GM18951 (cell line): ENCODE results near the gene KIF3A.

Source experiments
- POLR2A ChIP-seq: IDR thresholded peaks from 4 replicates; pipeline ENCODE4 v1.6.1; 2011; ENCODE audit warnings: mild to moderate bottlenecking; ENCODE audit not compliant: insufficient read length, insufficient read depth; ENCODE audit errors: extremely low read depth
- in situ Hi-C: fragments of 300-500 bp; cut with MboI; formaldehyde crosslinking; loops from one replicate; pipeline ENCODE4 v1.12.0; 2022; ENCODE audit warnings: low sequenced_read_pairs, mixed read lengths, inconsistent platforms; ENCODE audit not compliant: unreplicated experiment

KIF3A gene

DNA sequence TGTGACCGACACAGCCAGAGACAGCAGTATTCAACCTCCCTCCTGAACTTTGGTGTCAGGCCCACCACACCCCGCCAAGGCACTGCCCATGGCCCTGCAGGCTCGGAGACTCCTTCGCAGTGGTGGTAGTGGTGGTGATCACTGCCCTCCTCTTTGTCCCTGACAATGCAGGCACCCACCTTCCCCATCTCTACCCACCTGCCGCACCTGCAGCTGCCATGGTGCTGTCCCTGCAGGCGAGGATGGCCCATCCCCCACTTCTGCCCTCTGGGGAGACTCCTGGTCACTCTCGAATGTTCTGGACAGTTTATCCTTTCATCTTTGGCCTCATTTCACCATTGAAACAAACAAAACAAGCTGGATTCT is 67.9 kb downstream of the KIF3A start:
- in situ Hi-C loops: no loop called here
- no peak for TF ChIP-seq POLR2A

GRCh38 chr5:132668706-132669454 is 68.5 kb downstream of the KIF3A start:
- in situ Hi-C loops: no loop called here
- TF ChIP-seq POLR2A: no peak

DNA sequence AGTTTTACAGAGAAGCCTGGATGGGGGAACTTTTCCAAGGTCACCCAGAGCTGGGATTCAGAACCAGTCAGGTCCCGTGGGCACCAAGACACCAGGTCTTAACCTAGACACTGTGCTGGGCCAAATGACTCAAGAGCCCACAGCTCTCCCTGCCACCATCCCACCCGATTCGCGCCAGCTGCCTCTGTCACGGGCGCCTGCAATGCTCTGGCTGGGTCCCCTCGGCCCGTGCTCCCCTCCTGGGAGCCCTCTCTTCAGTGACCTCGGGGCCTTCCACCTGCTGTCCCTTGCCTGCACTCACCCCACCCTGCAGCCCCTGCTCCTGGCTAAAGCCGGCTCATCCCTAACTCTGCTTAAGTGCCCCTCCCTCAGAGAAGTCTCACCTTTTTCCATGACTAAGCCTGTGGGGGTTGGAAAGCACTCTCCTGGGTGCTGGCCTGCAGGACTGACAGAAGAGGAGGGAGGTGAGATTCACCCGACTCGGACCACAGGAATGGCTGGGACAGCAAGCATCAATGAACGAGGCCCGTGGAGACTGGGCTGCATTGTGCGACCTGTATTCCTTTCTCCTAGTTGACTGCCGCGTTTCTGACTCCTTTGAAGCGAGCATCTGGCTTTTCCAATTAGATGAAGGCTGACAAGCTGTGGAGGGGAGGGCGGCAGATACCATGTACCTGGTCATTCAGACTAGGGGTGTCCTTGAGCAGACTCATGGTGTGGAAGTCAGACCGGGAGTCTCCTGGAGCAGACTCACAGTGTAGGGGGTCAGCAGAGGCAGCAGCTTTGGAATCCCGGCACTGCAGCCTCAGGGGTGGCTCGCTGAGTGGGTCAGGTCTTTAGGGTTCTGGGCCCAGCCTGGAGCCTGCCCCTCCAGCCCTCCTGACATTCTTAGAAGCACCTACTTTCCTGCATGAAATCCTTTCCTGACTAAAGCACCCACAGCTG is 69.3 kb downstream of the KIF3A start:
- TF ChIP-seq POLR2A: no peak
- in situ Hi-C loops: no loop called here

DNA sequence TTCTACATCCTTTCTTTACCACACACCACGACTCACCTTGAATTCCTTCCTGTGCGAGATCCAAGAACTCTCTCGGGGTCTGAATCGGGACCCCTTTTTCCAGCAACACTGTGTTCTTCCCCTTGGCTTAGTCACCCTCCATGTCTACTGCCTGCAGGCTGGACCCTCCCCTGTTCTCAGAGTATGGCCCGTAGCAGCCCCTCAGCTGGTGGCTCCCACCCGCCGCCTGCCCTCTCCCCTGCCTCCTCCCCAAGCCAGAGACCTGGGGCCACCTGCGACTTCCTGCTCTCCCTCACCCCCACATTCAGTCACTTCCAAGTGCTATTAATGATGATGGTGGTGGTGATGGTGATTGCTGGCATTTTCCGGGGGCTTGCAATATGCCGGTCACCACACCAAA is 70.0 kb downstream of the KIF3A start:
- in situ Hi-C loops: no loop called here
- no peak for TF ChIP-seq POLR2A

- in situ Hi-C loops: no loop called here
Measured at GRCh38 chr5:132666310-132667123, 70.8 kb downstream of the KIF3A start.

GRCh38 chr5:132665574-132666080 is 71.7 kb downstream of the KIF3A start:
- no peak for TF ChIP-seq POLR2A
- in situ Hi-C loops: no loop called here

More at GRCh38 chr5:132666310-132667123, 70.8 kb downstream of the KIF3A start:
- TF ChIP-seq POLR2A: no peak

DNA sequence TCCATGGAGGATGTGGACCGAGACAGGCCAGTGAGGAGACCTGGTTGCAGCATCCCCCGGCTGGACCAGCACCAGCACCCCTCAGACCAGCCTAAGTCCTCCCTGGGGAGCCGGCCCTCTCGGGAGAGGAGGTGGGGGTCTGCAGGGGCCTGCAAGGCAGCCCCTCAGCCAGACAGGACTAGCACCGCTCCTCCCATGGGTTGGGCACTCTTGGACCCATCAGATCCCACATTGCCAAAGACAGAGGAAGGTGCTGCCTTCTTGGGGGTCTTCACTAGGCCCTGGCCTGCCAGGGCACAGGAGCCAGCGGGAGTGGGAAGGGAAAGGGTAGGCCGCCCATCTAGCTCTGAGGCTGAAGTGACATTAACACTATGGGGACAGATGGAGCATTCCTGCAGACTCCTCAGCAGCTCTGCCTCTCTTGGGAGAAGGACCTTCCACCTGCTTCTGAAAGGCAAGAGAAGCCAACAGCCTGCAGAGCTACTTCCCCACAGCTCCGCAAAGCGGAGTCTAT is 72.6 kb downstream of the KIF3A start:
- TF ChIP-seq POLR2A: no peak
- in situ Hi-C loops: no loop called here

DNA sequence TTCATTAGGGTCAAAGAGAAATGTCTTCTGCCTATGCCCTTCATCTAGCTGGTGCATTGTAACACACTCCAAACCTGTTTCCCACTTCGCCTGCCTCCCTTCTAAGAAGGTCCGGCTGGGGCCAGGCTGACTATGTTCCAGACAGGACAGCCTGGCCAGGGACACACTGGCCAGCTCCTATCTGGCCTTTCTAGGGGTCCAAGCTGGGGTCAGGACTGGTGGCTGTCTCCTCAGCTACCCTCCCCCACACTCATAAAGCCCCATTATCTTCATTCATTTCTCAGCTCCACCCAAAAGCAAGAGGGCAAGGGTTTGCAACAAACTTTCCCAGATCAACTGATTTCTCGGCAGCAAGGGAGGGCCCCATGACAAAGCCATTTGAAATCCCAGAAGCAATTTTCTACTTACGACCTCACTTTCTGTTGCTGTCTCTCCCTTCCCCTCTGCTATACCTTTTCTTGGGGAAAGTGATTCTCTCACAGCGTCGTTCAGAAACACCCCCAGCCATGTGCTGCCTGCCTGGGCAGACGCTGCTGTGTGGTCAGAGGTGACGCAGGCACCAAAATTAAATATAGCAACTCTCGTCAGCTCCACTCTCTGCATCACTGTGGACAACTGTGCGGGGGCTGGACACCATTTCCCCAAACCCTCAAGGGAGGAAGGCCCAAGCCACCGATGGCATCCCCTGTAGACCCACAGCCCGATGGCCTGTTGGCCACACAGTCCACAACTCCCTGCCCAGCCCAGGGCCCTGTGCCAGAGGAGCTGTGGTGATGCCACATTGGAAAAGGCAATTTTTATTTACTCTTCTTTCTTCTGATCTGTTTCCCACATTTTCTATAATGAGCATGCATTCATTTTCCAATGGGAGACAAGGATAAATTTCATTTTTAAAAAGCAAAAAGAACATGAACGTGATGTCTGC is 73.3 kb downstream of the KIF3A start:
- in situ Hi-C loops: no loop called here
- peak; percentile 14 for TF ChIP-seq POLR2A

GRCh38 chr5:132662925-132663770 is 74.2 kb downstream of the KIF3A start:
- in situ Hi-C loops: no loop called here
- peak; percentile 57 for TF ChIP-seq POLR2A

DNA sequence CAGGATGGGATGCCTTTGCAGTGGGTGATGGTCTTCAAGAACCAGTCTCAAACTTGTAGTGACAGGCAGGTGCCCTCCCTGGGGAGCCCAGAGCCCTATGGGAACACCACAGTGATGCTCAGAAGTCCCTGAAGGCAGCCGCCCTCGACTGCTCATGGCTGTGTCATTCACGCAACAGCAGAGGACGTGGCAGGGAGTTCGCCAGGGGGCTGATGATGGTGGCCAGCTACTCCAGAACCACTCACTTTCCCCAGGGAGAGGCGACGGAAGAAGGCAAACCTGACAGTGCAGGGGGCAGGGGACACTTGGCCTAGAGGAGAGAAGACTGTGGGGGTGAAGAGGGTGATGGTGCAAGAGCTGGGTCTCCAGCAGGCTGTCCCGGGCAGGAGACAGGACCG is 75.3 kb downstream of the KIF3A start:
- in situ Hi-C loops: no loop called here

DNA sequence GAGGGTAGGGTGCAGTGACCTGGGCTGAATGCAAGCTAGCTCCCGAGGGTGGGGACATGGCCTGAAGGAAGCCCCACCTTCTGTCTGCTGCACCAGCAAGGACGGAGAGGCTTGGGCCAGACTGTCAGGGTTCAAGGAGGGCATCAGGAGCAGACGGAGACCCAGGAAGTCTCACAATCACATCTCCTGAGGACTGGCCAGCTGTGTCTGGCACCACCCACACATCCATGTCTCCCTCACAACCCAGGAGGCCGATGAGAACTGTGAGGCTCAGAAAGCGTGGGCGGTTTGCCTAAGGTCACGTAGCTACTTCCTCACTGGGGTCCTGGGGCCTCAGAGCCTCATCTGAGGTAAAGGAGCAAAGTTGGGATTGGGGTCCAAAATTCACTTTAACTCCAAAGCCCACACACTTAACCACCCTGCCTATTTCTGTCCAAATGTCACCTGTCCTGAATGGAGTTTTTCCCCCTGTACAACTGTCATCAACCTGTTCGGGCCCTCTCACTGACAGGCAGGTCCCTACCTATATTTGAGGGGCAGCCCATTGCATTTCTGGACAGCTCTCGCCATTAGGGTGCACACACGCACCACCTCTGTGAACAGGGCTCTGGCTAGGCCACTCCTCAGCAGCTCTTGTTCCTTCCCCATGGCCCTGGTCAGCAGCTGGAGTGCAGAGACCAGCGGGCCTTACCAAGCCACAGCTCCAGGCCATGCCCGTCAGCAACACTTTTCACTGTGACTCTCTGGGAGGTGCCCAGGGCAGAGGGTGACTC is 75.9 kb downstream of the KIF3A start:
- in situ Hi-C loops: no loop called here
- no peak for TF ChIP-seq POLR2A

More for the DNA sequence above, 75.3 kb downstream of the KIF3A start:
- TF ChIP-seq POLR2A: no peak
